H1 (cell line): Measurements from ENCODE around the gene SLC6A6. TPM values are rescaled to one million over a fixed set of nuclear protein-coding genes. Genes with fewer than 3 reads are reported as not detected.

Experiments used
- CTCF ChIA-PET: fragments of 300-600 bp; sonication (Branson Sonifier 250); formaldehyde crosslinking; loops from one replicate; lab custom pipeline; 2021; ENCODE audit not compliant: partially characterized antibody; lab: Charles Lee
- POLR2A ChIA-PET: fragments of 300-600 bp; sonication (Branson Sonifier 250); formaldehyde crosslinking; loops from one replicate; lab custom pipeline; 2021; ENCODE audit warnings: inconsistent platforms; ENCODE audit not compliant: partially characterized antibody; lab: Charles Lee
- DNase-seq, 2 experiments: peaks; one replicate each; pipeline versions ENCODE4 v3.0.0 to v3.0.0-alpha.2; 2010 to 2022; ENCODE audit warnings: low spot score in 2 of 2, low read depth in 1 of 2, mixed read lengths in 1 of 2
- FAIRE-seq: peaks from 2 replicates; lab custom pipeline; 2011; peaks lifted over from hg19 to GRCh38; lab: Jason Lieb, UNC
- H2AFZ ChIP-seq: 2 replicates; pipeline ENCODE4 v1.8.1; 2012; ENCODE audit warnings: low read length, inconsistent platforms
- H2AK5ac ChIP-seq: 2 replicates; pipeline ENCODE4 v1.6.1; 2013; ENCODE audit warnings: low read depth, low read length
- H2BK120ac ChIP-seq: replicated peaks from 2 replicates; pipeline ENCODE3; 2013; ENCODE audit warnings: low read depth, low read length, inconsistent platforms
- H2BK12ac ChIP-seq: 2 replicates; pipeline ENCODE4 v1.6.1; 2013; ENCODE audit warnings: low read depth, low read length
- H2BK15ac ChIP-seq: 2 replicates; pipeline ENCODE4 v1.6.1; 2013; ENCODE audit warnings: low read length
- H2BK20ac ChIP-seq: 2 replicates; pipeline ENCODE4 v1.6.1; 2013; ENCODE audit warnings: low read length
- H2BK5ac ChIP-seq: 2 replicates; pipeline ENCODE4 v1.6.1; 2013; ENCODE audit warnings: low read depth, low read length
- H3K14ac ChIP-seq: 2 replicates; pipeline ENCODE4 v1.6.1; 2013; ENCODE audit warnings: inconsistent platforms; ENCODE audit not compliant: insufficient read length
- H3K18ac ChIP-seq: 2 replicates; pipeline ENCODE4 v1.6.1; 2013; ENCODE audit warnings: low read length; ENCODE audit errors: extremely low read depth
- H3K23ac ChIP-seq: 2 replicates; pipeline ENCODE4 v1.6.1; 2013; ENCODE audit warnings: inconsistent platforms; ENCODE audit not compliant: insufficient read length
- H3K23me2 ChIP-seq: 2 replicates; pipeline ENCODE4 v1.6.1; 2013; ENCODE audit warnings: low read depth, low read length
- H3K27ac ChIP-seq: 2 replicates; pipeline ENCODE4 v1.6.1; 2011; ENCODE audit warnings: low read depth, low read length, inconsistent platforms
- H3K27me3 ChIP-seq, 4 experiments: replicated peaks in 1 of 4; 1 replicate in 1 of 4; 2 replicates in 3 of 4; pipeline versions ENCODE4 v1.6.1 to v1.8.1; 2011 to 2013; ENCODE audit warnings: low read length in 3 of 4, mild to moderate bottlenecking in 3 of 4, inconsistent platforms in 2 of 4, mixed read lengths in 2 of 4, moderate library complexity in 1 of 4; ENCODE audit not compliant: control insufficient read depth in 3 of 4, insufficient read depth in 3 of 4; ENCODE audit errors: extremely low read depth in 1 of 4
- H3K36me3 ChIP-seq, 4 experiments: 2 replicates each; pipeline versions ENCODE4 v1.6.1 to v1.8.1; 2011 to 2013; ENCODE audit warnings: mild to moderate bottlenecking in 4 of 4, low read length in 3 of 4, moderate library complexity in 2 of 4, control low read depth in 1 of 4, inconsistent platforms in 1 of 4; ENCODE audit not compliant: insufficient read depth in 4 of 4, control insufficient read depth in 2 of 4
- H3K4ac ChIP-seq: replicated peaks from 2 replicates; pipeline ENCODE3; 2013; ENCODE audit warnings: low read length, low read depth, mixed read lengths, inconsistent platforms; ENCODE audit not compliant: insufficient read length
- H3K4me1 ChIP-seq, 4 experiments: replicated peaks in 1 of 4; 1 replicate in 1 of 4; 2 replicates in 3 of 4; pipeline versions ENCODE4 v1.6.1 to v1.8.1; 2011 to 2013; ENCODE audit warnings: low read length in 3 of 4, inconsistent platforms in 2 of 4, mixed read lengths in 1 of 4; ENCODE audit not compliant: insufficient read depth in 4 of 4, control insufficient read depth in 3 of 4
- H3K4me2 ChIP-seq, 2 experiments: 2 replicates each; pipeline versions ENCODE4 v1.6.1 to v1.8.1; 2011 to 2013; ENCODE audit warnings: low read depth in 2 of 2, low read length in 2 of 2, control low read depth in 1 of 2, inconsistent platforms in 1 of 2, mild to moderate bottlenecking in 1 of 2; ENCODE audit not compliant: insufficient read depth in 1 of 2
- H3K4me3 ChIP-seq, 4 experiments: fragments of 200-600, 300-600 bp in 1 of 4; sonication (generic), shearing (Covaris generic), sonication (Bioruptor Twin) in 1 of 4; 2 replicates each; pipeline versions ENCODE4 v1.5.1 to v1.8.1; 2011 to 2016; ENCODE audit warnings: low read length in 4 of 4, low read depth in 3 of 4, control low read depth in 2 of 4, inconsistent platforms in 2 of 4, mild to moderate bottlenecking in 2 of 4, mixed read lengths in 1 of 4, moderate library complexity in 1 of 4; ENCODE audit not compliant: insufficient read depth in 2 of 4; ENCODE audit errors: extremely low read depth in 1 of 4
- H3K56ac ChIP-seq: replicated peaks from 2 replicates; pipeline ENCODE3; 2013; ENCODE audit warnings: low read depth, mild to moderate bottlenecking, mixed read lengths, low read length, inconsistent platforms; ENCODE audit not compliant: insufficient read length
- H3K79me1 ChIP-seq: 2 replicates; pipeline ENCODE4 v1.6.1; 2013; ENCODE audit warnings: low read depth, low read length, control low read depth
- H3K79me2 ChIP-seq, 2 experiments: 2 replicates each; pipeline versions ENCODE4 v1.6.1 to v1.8.1; 2012 to 2013; ENCODE audit warnings: low read length in 2 of 2, mild to moderate bottlenecking in 2 of 2, inconsistent platforms in 1 of 2; ENCODE audit not compliant: insufficient read depth in 2 of 2, control insufficient read depth in 1 of 2
- H3K9ac ChIP-seq, 4 experiments: replicated peaks in 1 of 4; 1 replicate in 1 of 4; 2 replicates in 3 of 4; pipeline versions ENCODE4 v1.6.1 to v1.8.1; 2011 to 2013; ENCODE audit warnings: low read depth in 3 of 4, low read length in 3 of 4, control low read depth in 2 of 4, mild to moderate bottlenecking in 2 of 4, moderate library complexity in 2 of 4, inconsistent platforms in 1 of 4; ENCODE audit errors: extremely low read depth in 1 of 4
- H3K9me3 ChIP-seq, 2 experiments: 2 replicates each; pipeline versions ENCODE4 v1.6.1 to v1.8.1; 2012 to 2013; ENCODE audit warnings: mild to moderate bottlenecking in 2 of 2, moderate library complexity in 2 of 2, control low read depth in 1 of 2, inconsistent platforms in 1 of 2, low read depth in 1 of 2, low read length in 1 of 2, mixed read lengths in 1 of 2; ENCODE audit not compliant: insufficient read depth in 2 of 2
- H4K20me1 ChIP-seq, 2 experiments: replicated peaks in 1 of 2; 2 replicates each; pipeline versions ENCODE3 to v1.8.1; 2011 to 2013; ENCODE audit warnings: inconsistent platforms in 2 of 2, low read length in 2 of 2, mild to moderate bottlenecking in 1 of 2; ENCODE audit not compliant: insufficient read depth in 2 of 2, control insufficient read depth in 1 of 2
- H4K5ac ChIP-seq: 2 replicates; pipeline ENCODE4 v1.6.1; 2013; ENCODE audit warnings: low read length, low read depth, mixed read lengths, inconsistent platforms; ENCODE audit not compliant: insufficient read length
- H4K8ac ChIP-seq: 2 replicates; pipeline ENCODE4 v1.8.0; 2013; ENCODE audit warnings: mild to moderate bottlenecking, moderate library complexity, low read length, inconsistent platforms; ENCODE audit not compliant: insufficient read depth; ENCODE audit errors: extremely low read depth
- H4K91ac ChIP-seq: replicated peaks from 2 replicates; pipeline ENCODE3; 2013; ENCODE audit warnings: low read length, mixed read lengths, inconsistent platforms; ENCODE audit not compliant: insufficient read length
- ATF3 ChIP-seq: IDR thresholded peaks from 2 replicates; pipeline ENCODE4 v1.6.1; 2011; ENCODE audit warnings: low read depth, mild to moderate bottlenecking, low read length; ENCODE audit not compliant: insufficient read depth
- CEBPB ChIP-seq: IDR thresholded peaks from 2 replicates; pipeline ENCODE4 v1.6.1; 2012; ENCODE audit warnings: low read depth, low read length
- EP300 ChIP-seq, 2 experiments: IDR thresholded peaks; 1 replicate in 1 of 2; 2 replicates in 1 of 2; pipeline ENCODE4 v1.6.1; 2011 to 2012; ENCODE audit warnings: low read depth in 2 of 2, low read length in 2 of 2, mild to moderate bottlenecking in 2 of 2, borderline replicate concordance in 1 of 2, inconsistent platforms in 1 of 2, moderate library complexity in 1 of 2
- GTF2F1 ChIP-seq: IDR thresholded peaks from 2 replicates; pipeline ENCODE4 v1.6.1; 2012; ENCODE audit warnings: low read depth, low read length, improper control_type of control experiment, borderline replicate concordance
- JUN ChIP-seq: IDR thresholded peaks from 2 replicates; pipeline ENCODE4 v1.6.1; 2011; ENCODE audit warnings: low read depth, mild to moderate bottlenecking, improper control_type of control experiment, low read length
- KDM4A ChIP-seq: IDR thresholded peaks from one replicate; pipeline ENCODE4 v1.7.1; 2012; ENCODE audit warnings: low read depth, mild to moderate bottlenecking, moderate library complexity, low read length, inconsistent platforms; ENCODE audit not compliant: severe bottlenecking
- TAF1 ChIP-seq: IDR thresholded peaks from 2 replicates; pipeline ENCODE4 v1.6.1; 2011; ENCODE audit warnings: mild to moderate bottlenecking, low read depth, low read length
- USF2 ChIP-seq: IDR thresholded peaks from 2 replicates; pipeline ENCODE4 v1.6.1; 2011; ENCODE audit warnings: low read length, improper control_type of control experiment
- WGBS, 2 experiments: shearing (Covaris generic) in 1 of 2; methylation state at CpG; one replicate each; pipeline versions ENCODE4 v1.1.6 to v1.1.7; 2013 to 2015; ENCODE audit warnings: low lambda C conversion rate in 2 of 2, mixed read lengths in 2 of 2, inconsistent platforms in 1 of 2, low coverage in 1 of 2, missing lambda C conversion rate in 1 of 2; ENCODE audit not compliant: insufficient replicate concordance in 2 of 2, insufficient coverage in 1 of 2, insufficient read length in 1 of 2; ENCODE audit errors: extremely low coverage in 1 of 2, missing lambda C conversion rate in 1 of 2; 5-methylcytosine and 5-hydroxymethylcytosine counted together
- polyA plus RNA-seq, 7 experiments: library from polyadenylated mRNA; depleted of rRNA in 3 of 7; stranded (reverse) in 5 of 7; unstranded in 2 of 7; fragments of >200 nt in 5 of 7; fragments of 200-250 nt in 2 of 7; gene quantifications; 1 replicate in 5 of 7; 2 replicates in 1 of 7; 4 replicates in 1 of 7; pipeline versions ENCODE4 v1.2.1 to v1.2.3, GENCODE V29; 2011 to 2013; ENCODE audit warnings: missing spikeins in 2 of 7, mixed read lengths in 2 of 7
- total RNA-seq: library from RNA; stranded (reverse); fragmentation: NEBNext Ultra II Directional; extraction: Animal tissue kit (Norgen Biotek cat#: 25700); gene quantifications from 2 replicates; pipeline ENCODE4 v1.2.1, GENCODE V29; 2021

The SLC6A6 gene
- total and polyA plus RNA-seq, 2 of the 8 experiments (the other 6 are each of a cell fraction or from before 2014, with no cell fraction given) = 66.2 to 144 TPM

GRCh38 chr3:14537590-14538450 is 135.4 kb downstream of the SLC6A6 start:
- FAIRE-seq (no peak), DNase-seq (no peak)
- H3K23me2 ChIP-seq = 0 out of 2 replicates have a peak, but pooled peaks cover 2% of the 10 kb centered on the region
- 0 out of 2 replicates have a peak overlapping the region, but pooled peaks have one; percentile 30 for H2BK5ac ChIP-seq
- no peak overlapping the region for H4K5ac ChIP-seq
- peak overlapping the region; percentile 1; the same call in 1 of the 2 replicates for H2BK12ac ChIP-seq
- no peak overlapping the region for H3K14ac ChIP-seq
- peaks cover 7 to 39% (median 27%) of the 10 kb centered on the region in 4 experiments for H3K4me1 ChIP-seq
- H3K4me3 ChIP-seq = no peak overlapping the region
- H3K79me2 ChIP-seq = no peaks in the 10 kb centered on the region
- peak overlapping the region; percentile 19; the same call in 1 of the 2 replicates for H2BK15ac ChIP-seq
- H4K20me1 ChIP-seq = no peaks in the 10 kb centered on the region
- H3K4me2 ChIP-seq = no peak overlapping the region
- ChIA-PET POLR2A (interaction anchor here (1.0 kb wide), 1 partner anchor 10 kb away, joined by 3 read pairs; no protein-coding TSS in a partner anchor), CTCF (interaction anchor here (1.2 to 12.2 kb wide), 6 partner anchors 10 to 880 kb away, joined by 3 to 171 read pairs (median 6); no protein-coding TSS in a partner anchor)
- WGBS, 2 experiments = 89% methylated on average over 10 of the region's 10 CpGs; no CpG with 5 or more reads in 1 of the 2 experiments
- no peak overlapping the region for H2BK120ac ChIP-seq
- H3K27ac ChIP-seq = 0 out of 2 replicates have a peak overlapping the region, but pooled peaks have one; percentile 22
- H2BK20ac ChIP-seq = no peak overlapping the region
- H3K36me3 ChIP-seq = no peaks in the 10 kb centered on the region
- H3K9me3 ChIP-seq = no peaks in the 10 kb centered on the region
- no peak overlapping the region for H3K9ac ChIP-seq
- H4K8ac ChIP-seq = no peak overlapping the region; the same call in 1 of the 2 replicates
- 0 out of 2 replicates have a peak overlapping the region, but pooled peaks have one; percentile 1 for H2AK5ac ChIP-seq
- H3K18ac ChIP-seq = peak overlapping the region; percentile 66
- no peak overlapping the region for H3K56ac ChIP-seq
- peak; percentile 81 for TF ChIP-seq USF2
- TF ChIP-seq GTF2F1 = no peak
- TF ChIP-seq ATF3 = peak; percentile 61
- no peak for TF ChIP-seq JUN
- TF ChIP-seq TAF1 = no peak
- no peak for TF ChIP-seq KDM4A
- no peak for TF ChIP-seq CEBPB
- no peak for TF ChIP-seq EP300 (IDR thresholded peaks at IDR 0.05; ENCODE audit: borderline replicate concordance in 1 of 2, low read depth in 2 of 2, low read length in 2 of 2)
- H3K23ac ChIP-seq = no peak overlapping the region
- peak overlapping the region; percentile 55 for H3K4ac ChIP-seq
- H2AFZ ChIP-seq = no peak overlapping the region
- H3K79me1 ChIP-seq = no peaks in the 10 kb centered on the region; the same call in 1 of the 2 replicates
- no peaks in the 10 kb centered on the region for H3K27me3 ChIP-seq
- peak overlapping the region; percentile 34 for H4K91ac ChIP-seq
